Chondrocyte (in vitro differentiated cells): ENCODE results near the gene IFNA2. TPM values are rescaled to one million over a fixed set of nuclear protein-coding genes. Genes with fewer than 3 reads are reported as not detected.

Source experiments
- DNase-seq: peaks from one replicate; pipeline ENCODE4 v3.0.0; 2021; ENCODE audit warnings: mixed read lengths, low spot score
- H3K27ac Mint-ChIP-seq: one replicate; pipeline ENCODE4 v1.8.0; 2021; ENCODE audit warnings: mild to moderate bottlenecking, moderate library complexity, mixed read lengths; ENCODE audit not compliant: unreplicated experiment
- H3K27me3 Mint-ChIP-seq: 2 replicates; pipeline ENCODE4 v1.8.0; 2021; ENCODE audit warnings: low read depth, mixed read lengths
- H3K36me3 Mint-ChIP-seq: 2 replicates; pipeline ENCODE4 v1.8.0; 2021; ENCODE audit warnings: low read depth, mixed read lengths
- H3K4me1 Mint-ChIP-seq: 2 replicates; pipeline ENCODE4 v1.8.0; 2021; ENCODE audit warnings: low read depth, mild to moderate bottlenecking, mixed read lengths
- H3K4me3 Mint-ChIP-seq: one replicate; pipeline ENCODE4 v1.8.0; 2021; ENCODE audit warnings: mild to moderate bottlenecking, moderate library complexity, mixed read lengths; ENCODE audit not compliant: unreplicated experiment
- H3K9me3 Mint-ChIP-seq: 2 replicates; pipeline ENCODE4 v1.8.0; 2021; ENCODE audit warnings: low read depth, mixed read lengths
- CTCF ChIP-seq: fragments of 200-600 bp; sonication (generic); IDR thresholded peaks from 2 replicates; pipeline ENCODE4 v1.5.0; 2021; ENCODE audit warnings: antibody characterized with exemption, mild to moderate bottlenecking, moderate library complexity
- total RNA-seq: library from RNA; stranded (reverse); gene quantifications from 3 replicates; pipeline ENCODE4 v1.2.1, GENCODE V29; 2021

IFNA2 gene
- total RNA-seq, 1 donor from 2014 or later: not detected

- Mint-ChIP-seq H3K27ac (no peak overlapping the region), H3K27me3 (peaks cover 74% of the 10 kb centered on the region), H3K4me3 (no peak overlapping the region), H3K36me3 (no peaks in the 10 kb centered on the region), H3K9me3 (no peaks in the 10 kb centered on the region), H3K4me1 (peaks cover 14% of the 10 kb centered on the region)
- no peak for TF ChIP-seq CTCF
- DNase-seq: no peak
Observed at GRCh38 chr9:21398955-21399489, 13.8 kb upstream of the IFNA2 start.

- peak overlapping the region; percentile 72 for H3K4me3 Mint-ChIP-seq
- H3K36me3 Mint-ChIP-seq: no peaks in the 10 kb centered on the region
- peaks cover 76% of the 10 kb centered on the region for H3K27me3 Mint-ChIP-seq
- H3K9me3 Mint-ChIP-seq: no peaks in the 10 kb centered on the region
- H3K27ac Mint-ChIP-seq: no peak overlapping the region
- no peak for DNase-seq
- peaks cover 7% of the 10 kb centered on the region for H3K4me1 Mint-ChIP-seq
- TF ChIP-seq CTCF: peak; percentile 97
Observed at GRCh38 chr9:21395778-21396717, 10.8 kb upstream of the IFNA2 start.

- Mint-ChIP-seq H3K27me3 (peaks cover 74% of the 10 kb centered on the region), H3K4me3 (no peak overlapping the region), H3K27ac (no peak overlapping the region), H3K36me3 (no peaks in the 10 kb centered on the region), H3K9me3 (no peaks in the 10 kb centered on the region), H3K4me1 (peaks cover 7% of the 10 kb centered on the region)
- TF ChIP-seq CTCF: peak; percentile 44
- DNase-seq: no peak
Observed at GRCh38 chr9:21392270-21392669, 7.1 kb upstream of the IFNA2 start.

GRCh38 chr9:21383627-21384026, 1.6 kb downstream of the IFNA2 start:
- peaks cover 5% of the 10 kb centered on the region for H3K9me3 Mint-ChIP-seq
- H3K4me1 Mint-ChIP-seq: peaks cover 6% of the 10 kb centered on the region

More at GRCh38 chr9:21383627-21384026, 1.6 kb downstream of the IFNA2 start:
- TF ChIP-seq CTCF: no peak
- Mint-ChIP-seq H3K27me3 (peaks cover 53% of the 10 kb centered on the region), H3K27ac (no peak overlapping the region), H3K4me3 (no peak overlapping the region), H3K36me3 (no peaks in the 10 kb centered on the region)
- DNase-seq: no peak
